B cell (primary cell): ENCODE data around the gene BBS5. TPM values are rescaled to one million over a fixed set of nuclear protein-coding genes. Genes with fewer than 3 reads are reported as not detected.

Source experiments
- ATAC-seq: fragments of 200-7000 bp; cut with Tn5 transposase; one replicate; pipeline ENCODE4 v1.10.0; 2021; ENCODE audit warnings: low read depth, mild to moderate bottlenecking, moderate number of reproducible peaks, moderate library complexity
- CTCF ChIA-PET: fragments of 350-600 bp; sonication (Branson Sonifier 250); formaldehyde crosslinking; loops from one replicate; lab custom pipeline; 2021; ENCODE audit warnings: antibody characterized with exemption, inconsistent platforms; lab: Charles Lee
- POLR2A ChIA-PET: fragments of 350-600 bp; sonication (Branson Sonifier 250); formaldehyde crosslinking; loops from one replicate; lab custom pipeline; 2021; ENCODE audit warnings: antibody characterized with exemption; lab: Charles Lee
- DNase-seq: peaks from one replicate; pipeline ENCODE4 v3.0.0; 2013
- H2AFZ ChIP-seq: 2 replicates; pipeline ENCODE4 v1.6.1; 2012; ENCODE audit warnings: mild to moderate bottlenecking, low read depth, low read length; ENCODE audit not compliant: insufficient read depth, poor library complexity, severe bottlenecking
- H3K27ac ChIP-seq, 2 donors: 1 replicate in 1 of 2; 2 replicates in 1 of 2; pipeline ENCODE4 v1.5.1; 2012 to 2013; ENCODE audit warnings: low read length in 2 of 2, mild to moderate bottlenecking in 2 of 2, moderate library complexity in 1 of 2
- H3K27me3 ChIP-seq, 4 experiments: fragments of 200-600 bp in 1 of 4; sonication (generic) in 1 of 4; replicated peaks in 1 of 4; 1 replicate in 2 of 4; 2 replicates in 2 of 4; pipeline versions ENCODE4 v1.6.1 to v1.7.0; 2013 to 2016; ENCODE audit warnings: low read length in 3 of 4, mild to moderate bottlenecking in 2 of 4, mixed read lengths in 1 of 4, moderate library complexity in 1 of 4; ENCODE audit not compliant: insufficient read depth in 4 of 4, control insufficient read depth in 3 of 4; ENCODE audit errors: control extremely low read depth in 1 of 4
- H3K36me3 ChIP-seq, 2 experiments: replicated peaks in 1 of 2; 1 replicate in 1 of 2; 2 replicates in 1 of 2; pipeline versions ENCODE4 v1.6.1 to v1.7.1; 2013; ENCODE audit warnings: low read length in 1 of 2; ENCODE audit not compliant: insufficient read depth in 2 of 2, control insufficient read depth in 1 of 2; ENCODE audit errors: control extremely low read depth in 1 of 2, extremely low read depth in 1 of 2
- H3K4me1 ChIP-seq, 2 donors: fragments of 200-600 bp in 1 of 2; sonication (generic) in 1 of 2; 1 replicate in 1 of 2; 2 replicates in 1 of 2; pipeline versions ENCODE4 v1.5.1 to v1.6.1; 2013 to 2017; ENCODE audit warnings: low read length in 2 of 2; ENCODE audit not compliant: control insufficient read depth in 2 of 2, insufficient read depth in 2 of 2
- H3K4me2 ChIP-seq: replicated peaks from 2 replicates; pipeline ENCODE3; 2012; ENCODE audit warnings: mild to moderate bottlenecking, low read depth, low read length; ENCODE audit not compliant: poor library complexity, severe bottlenecking
- H3K4me3 ChIP-seq, 5 experiments: fragments of 200-600 bp in 1 of 5; sonication (generic) in 1 of 5; 1 replicate in 3 of 5; 2 replicates in 2 of 5; pipeline versions ENCODE4 v1.5.1 to v1.7.0; 2011 to 2016; ENCODE audit warnings: low read length in 4 of 5, mild to moderate bottlenecking in 4 of 5, low read depth in 2 of 5, control low read depth in 1 of 5, moderate library complexity in 1 of 5; ENCODE audit not compliant: insufficient read depth in 1 of 5; ENCODE audit errors: control extremely low read depth in 1 of 5, extremely low read depth in 1 of 5
- H3K79me2 ChIP-seq: fragments of 200-600 bp; sonication (generic); one replicate; pipeline ENCODE4 v1.6.0; 2016; ENCODE audit warnings: low read length; ENCODE audit not compliant: control insufficient read depth, insufficient read depth
- H3K9ac ChIP-seq: fragments of 200-600 bp; sonication (generic); 2 replicates; pipeline ENCODE4 v1.6.1; 2017; ENCODE audit warnings: mild to moderate bottlenecking, low read length, moderate library complexity
- H3K9me3 ChIP-seq, 3 donors: one replicate each; pipeline versions ENCODE4 v1.6.1 to v1.7.1; 2013; ENCODE audit warnings: low read length in 2 of 3; ENCODE audit not compliant: control insufficient read depth in 2 of 3, insufficient read depth in 1 of 3; ENCODE audit errors: control extremely low read depth in 1 of 3
- H4K20me1 ChIP-seq: 2 replicates; pipeline ENCODE4 v1.6.0; 2012; ENCODE audit warnings: mild to moderate bottlenecking, low read length; ENCODE audit not compliant: insufficient read depth, control insufficient read depth, poor library complexity, severe bottlenecking
- H3K27ac Mint-ChIP-seq: one replicate; pipeline ENCODE4 v1.8.0; 2021; ENCODE audit warnings: mixed read lengths
- H3K27me3 Mint-ChIP-seq: one replicate; pipeline ENCODE4 v1.8.0; 2021; ENCODE audit warnings: mixed read lengths
- H3K4me1 Mint-ChIP-seq: one replicate; pipeline ENCODE4 v1.8.0; 2021; ENCODE audit warnings: mixed read lengths
- H3K4me3 Mint-ChIP-seq: one replicate; pipeline ENCODE4 v1.8.0; 2021; ENCODE audit warnings: mixed read lengths
- H3K9me3 Mint-ChIP-seq: one replicate; pipeline ENCODE4 v1.8.0; 2022; ENCODE audit warnings: mixed read lengths; ENCODE audit not compliant: insufficient read depth
- EZH2 ChIP-seq: IDR thresholded peaks from 2 replicates; pipeline ENCODE4 v1.6.1; 2012; ENCODE audit warnings: borderline replicate concordance, low read depth, mild to moderate bottlenecking, moderate library complexity, low read length; ENCODE audit not compliant: insufficient read depth, poor library complexity, severe bottlenecking
- WGBS: methylation state at CpG from one replicate; pipeline ENCODE4 v1.1.5; 2013; ENCODE audit warnings: missing lambda C conversion rate; ENCODE audit not compliant: insufficient coverage; 5-methylcytosine and 5-hydroxymethylcytosine counted together
- intact Hi-C: fragments of 100-400 bp; cut with micrococcal nuclease; formaldehyde crosslinking; loops from one replicate; pipeline ENCODE4 v1.10.0; 2022
- polyA plus RNA-seq: library from polyadenylated mRNA; depleted of rRNA; stranded (reverse); fragments of >200 nt; gene quantifications from 2 replicates; pipeline ENCODE4 v1.2.3, GENCODE V29; 2012
- total RNA-seq, 2 donors: library from RNA; stranded (reverse); fragments of 120-200 nt in 1 of 2; gene quantifications; 1 replicate in 1 of 2; 2 replicates in 1 of 2; pipeline versions ENCODE4 v1.2.3 to v1.2.4, GENCODE V29; 2013 to 2022
- TF ChIP-seq, protein P1 (sequence below): fragments of 200-600 bp; IDR thresholded peaks from one replicate; pipeline ENCODE4 v1.8.0; 2022; ENCODE audit warnings: antibody characterized with exemption, mild to moderate bottlenecking

The BBS5 gene
- total and polyA plus RNA-seq, 2 donors (not counting 1 experiment from before 2014, with no cell fraction given) = 0.76 to 2.1 TPM

DNA sequence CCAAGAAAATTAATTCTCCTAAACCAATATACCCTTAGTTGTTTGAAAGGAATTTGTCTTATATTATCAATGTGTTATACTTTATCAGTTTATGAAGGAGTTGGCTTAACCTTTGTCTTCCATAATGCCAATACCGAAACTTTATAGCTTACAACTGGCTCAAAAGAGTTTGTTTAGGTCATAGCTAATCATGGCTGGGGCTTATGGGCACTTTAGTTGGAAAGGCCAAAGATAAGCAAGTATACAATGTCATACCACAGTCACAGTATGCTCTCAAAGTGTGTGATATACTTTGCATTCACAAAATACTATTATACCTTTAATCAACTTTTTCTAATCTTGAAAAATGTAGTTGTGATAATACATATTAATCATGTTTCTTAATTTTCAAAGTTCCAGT lies 32.5 kb downstream of the BBS5 start:
- Histone ChIP-seq H4K20me1 (no peaks in the 10 kb centered on the region), H2AFZ (no peak overlapping the region), H3K4me1 (no peaks in the 10 kb centered on the region), H3K4me3 (no peak overlapping the region), H3K4me2 (no peak overlapping the region), H3K9ac (no peak overlapping the region), H3K79me2 (no peaks in the 10 kb centered on the region), H3K27me3 (no peaks in the 10 kb centered on the region), H3K36me3 (no peaks in the 10 kb centered on the region), H3K27ac (no peak overlapping the region), H3K9me3 (no peaks in the 10 kb centered on the region)
- WGBS = no CpG with 5 or more reads among the region's 1 CpG
- H3K27ac Mint-ChIP-seq = no peak overlapping the region
- TF ChIP-seq, protein P1, sequence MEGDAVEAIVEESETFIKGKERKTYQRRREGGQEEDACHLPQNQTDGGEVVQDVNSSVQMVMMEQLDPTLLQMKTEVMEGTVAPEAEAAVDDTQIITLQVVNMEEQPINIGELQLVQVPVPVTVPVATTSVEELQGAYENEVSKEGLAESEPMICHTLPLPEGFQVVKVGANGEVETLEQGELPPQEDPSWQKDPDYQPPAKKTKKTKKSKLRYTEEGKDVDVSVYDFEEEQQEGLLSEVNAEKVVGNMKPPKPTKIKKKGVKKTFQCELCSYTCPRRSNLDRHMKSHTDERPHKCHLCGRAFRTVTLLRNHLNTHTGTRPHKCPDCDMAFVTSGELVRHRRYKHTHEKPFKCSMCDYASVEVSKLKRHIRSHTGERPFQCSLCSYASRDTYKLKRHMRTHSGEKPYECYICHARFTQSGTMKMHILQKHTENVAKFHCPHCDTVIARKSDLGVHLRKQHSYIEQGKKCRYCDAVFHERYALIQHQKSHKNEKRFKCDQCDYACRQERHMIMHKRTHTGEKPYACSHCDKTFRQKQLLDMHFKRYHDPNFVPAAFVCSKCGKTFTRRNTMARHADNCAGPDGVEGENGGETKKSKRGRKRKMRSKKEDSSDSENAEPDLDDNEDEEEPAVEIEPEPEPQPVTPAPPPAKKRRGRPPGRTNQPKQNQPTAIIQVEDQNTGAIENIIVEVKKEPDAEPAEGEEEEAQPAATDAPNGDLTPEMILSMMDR = no peak
- no peak for TF ChIP-seq EZH2
- no peak overlapping the region for H3K4me3 Mint-ChIP-seq
- no peaks in the 10 kb centered on the region for H3K27me3 Mint-ChIP-seq
- ATAC-seq (no peak), DNase-seq (no peak)
- intact Hi-C loops = no loop called here
- CTCF ChIA-PET = no interaction called here
- POLR2A ChIA-PET = no interaction called here
- H3K4me1 Mint-ChIP-seq = no peaks in the 10 kb centered on the region
- no peaks in the 10 kb centered on the region for H3K9me3 Mint-ChIP-seq

- H3K4me2 ChIP-seq = no peak overlapping the region
- WGBS = no CpG with 5 or more reads among the region's 2 CpGs
- H3K9me3 ChIP-seq = no peaks in the 10 kb centered on the region
- no peak overlapping the region for H3K4me3 Mint-ChIP-seq
- DNase-seq = no peak
- H3K27me3 ChIP-seq = no peaks in the 10 kb centered on the region
- H3K27ac Mint-ChIP-seq = no peak overlapping the region
- H4K20me1 ChIP-seq = no peaks in the 10 kb centered on the region
- ATAC-seq = no peak
- H3K4me3 ChIP-seq = no peak overlapping the region
- no peak overlapping the region for H3K27ac ChIP-seq
- intact Hi-C loops = no loop called here
- H3K4me1 Mint-ChIP-seq = no peaks in the 10 kb centered on the region
- TF ChIP-seq, protein P1 = no peak
- TF ChIP-seq EZH2 = no peak
- H3K9me3 Mint-ChIP-seq = no peaks in the 10 kb centered on the region
- H3K79me2 ChIP-seq = no peaks in the 10 kb centered on the region
- H3K9ac ChIP-seq = no peak overlapping the region
- H3K4me1 ChIP-seq = no peaks in the 10 kb centered on the region
- CTCF ChIA-PET = no interaction called here
- H3K27me3 Mint-ChIP-seq = no peaks in the 10 kb centered on the region
- H3K36me3 ChIP-seq = no peaks in the 10 kb centered on the region
- POLR2A ChIA-PET = no interaction called here
- no peak overlapping the region for H2AFZ ChIP-seq
These were observed 33.2 kb downstream of the BBS5 start for GRCh38 chr2:169512525-169512924.
